Measurements from ENCODE around the gene PCSK9.
"Not testable (repeated sequence)": the region's sequence is repeated elsewhere in the genome, so short reads cannot be mapped to it uniquely, and the experiment has no call there.

PCSK9 gene

GRCh38 chr1:55070293-55071164, 31.2 kb downstream of the PCSK9 start:
- in situ Hi-C loops (cut with MboI; ENCODE audit: low pct_unique_long_range_greater_than_20kb, low sequenced_read_pairs), result no loop called here
- no peak for DNase-seq

- DNase-seq, result peak; percentile 46
- in situ Hi-C loops (cut with MboI; ENCODE audit: low pct_unique_long_range_greater_than_20kb, low sequenced_read_pairs), result no loop called here
Observed at GRCh38 chr1:55071477-55071876, 32.1 kb downstream of the PCSK9 start.

- DNase-seq, result no peak
- in situ Hi-C loops (cut with MboI; ENCODE audit: low pct_unique_long_range_greater_than_20kb, low sequenced_read_pairs), result no loop called here
Observed at GRCh38 chr1:55073187-55073916, 34.0 kb downstream of the PCSK9 start.

- in situ Hi-C loops (cut with MboI; ENCODE audit: low pct_unique_long_range_greater_than_20kb, low sequenced_read_pairs), result no loop called here
- no peak for DNase-seq
Observed at GRCh38 chr1:55074455-55074854, 35.1 kb downstream of the PCSK9 start.

GRCh38 chr1:55076356-55076755, 37.0 kb downstream of the PCSK9 start:
- DNase-seq, result no peak
- in situ Hi-C loops (cut with MboI; ENCODE audit: low pct_unique_long_range_greater_than_20kb, low sequenced_read_pairs), result no loop called here

GRCh38 chr1:55078470-55078869, 39.1 kb downstream of the PCSK9 start:
- no peak for DNase-seq
- in situ Hi-C loops (cut with MboI; ENCODE audit: low pct_unique_long_range_greater_than_20kb, low sequenced_read_pairs), result no loop called here

GRCh38 chr1:55079651-55080050, 40.3 kb downstream of the PCSK9 start:
- in situ Hi-C loops (cut with MboI; ENCODE audit: low pct_unique_long_range_greater_than_20kb, low sequenced_read_pairs), result no loop called here
- no peak for DNase-seq

- in situ Hi-C loops (cut with MboI; ENCODE audit: low pct_unique_long_range_greater_than_20kb, low sequenced_read_pairs), result no loop called here
- DNase-seq, result no peak
Observed at GRCh38 chr1:55081188-55081904, 42.0 kb downstream of the PCSK9 start.

GRCh38 chr1:55081905-55082296, 42.6 kb downstream of the PCSK9 start:
- DNase-seq, result no peak
- in situ Hi-C loops (cut with MboI; ENCODE audit: low pct_unique_long_range_greater_than_20kb, low sequenced_read_pairs), result no loop called here

- no peak for DNase-seq
- in situ Hi-C loops (cut with MboI; ENCODE audit: low pct_unique_long_range_greater_than_20kb, low sequenced_read_pairs), result no loop called here
Observed at GRCh38 chr1:55084257-55084656, 44.9 kb downstream of the PCSK9 start.

- in situ Hi-C loops (cut with MboI; ENCODE audit: low pct_unique_long_range_greater_than_20kb, low sequenced_read_pairs), result no loop called here
- no peak for DNase-seq
Observed at GRCh38 chr1:55087439-55087838, 48.1 kb downstream of the PCSK9 start.

- peak; percentile 62 for DNase-seq
Observed at GRCh38 chr1:55088413-55088812, 49.1 kb downstream of the PCSK9 start.

GRCh38 chr1:55089683-55090082, 50.3 kb downstream of the PCSK9 start:
- in situ Hi-C loops (cut with MboI; ENCODE audit: low pct_unique_long_range_greater_than_20kb, low sequenced_read_pairs), result no loop called here
- no peak for DNase-seq

More at GRCh38 chr1:55088413-55088812, 49.1 kb downstream of the PCSK9 start:
- in situ Hi-C loops (cut with MboI; ENCODE audit: low pct_unique_long_range_greater_than_20kb, low sequenced_read_pairs), result no loop called here

GRCh38 chr1:55092475-55092874, 53.1 kb downstream of the PCSK9 start:
- in situ Hi-C loops (cut with MboI; ENCODE audit: low pct_unique_long_range_greater_than_20kb, low sequenced_read_pairs), result no loop called here
- no peak for DNase-seq

- in situ Hi-C loops (cut with MboI; ENCODE audit: low pct_unique_long_range_greater_than_20kb, low sequenced_read_pairs), result no loop called here
- no peak for DNase-seq
Observed at GRCh38 chr1:55095095-55095494, 55.7 kb downstream of the PCSK9 start.

- DNase-seq, result no peak
- in situ Hi-C loops (cut with MboI; ENCODE audit: low pct_unique_long_range_greater_than_20kb, low sequenced_read_pairs), result no loop called here
Observed at GRCh38 chr1:55103891-55104290, 64.5 kb downstream of the PCSK9 start.

- in situ Hi-C loops (cut with MboI; ENCODE audit: low pct_unique_long_range_greater_than_20kb, low sequenced_read_pairs), result no loop called here
- DNase-seq, result no peak
Observed at GRCh38 chr1:55107101-55107500, 67.8 kb downstream of the PCSK9 start.

- in situ Hi-C loops (cut with MboI; ENCODE audit: low pct_unique_long_range_greater_than_20kb, low sequenced_read_pairs); DNase-seq: not testable (repeated sequence)
Observed at GRCh38 chr1:55109005-55109404, 69.7 kb downstream of the PCSK9 start.

Data from KBM-7 (cell line).